H1 (cell line): ENCODE data around the gene TUBGCP2.
"Not testable (repeated sequence)": the region's sequence is repeated elsewhere in the genome, so short reads cannot be mapped to it uniquely, and the experiment has no call there.

Experiments used
- CTCF ChIP-seq, 3 experiments: IDR thresholded peaks; 1 replicate in 2 of 3; 2 replicates in 1 of 3; pipeline versions ENCODE4 v1.5.1 to v1.6.1; 2011; ENCODE audit warnings: low read length in 3 of 3, mild to moderate bottlenecking in 3 of 3, inconsistent platforms in 2 of 3, low read depth in 1 of 3, moderate library complexity in 1 of 3; ENCODE audit not compliant: insufficient read depth in 1 of 3; ENCODE audit errors: control extremely low read depth in 1 of 3
- EZH2 ChIP-seq: fragments of 200-600 bp; sonication (generic); IDR thresholded peaks from 2 replicates; pipeline ENCODE4 v1.7.1; 2012; ENCODE audit warnings: low read depth, mild to moderate bottlenecking, moderate library complexity, low read length, inconsistent platforms; ENCODE audit not compliant: severe bottlenecking

- not testable (repeated sequence) for TF ChIP-seq CTCF (IDR thresholded peaks at IDR 0.05; ENCODE audit: control extremely low read depth in 1 of 3, insufficient read depth in 1 of 3, low read depth in 1 of 3, low read length in 3 of 3); EZH2
Measured at GRCh38 chr10:133265052-133265451, 43.6 kb downstream of the TUBGCP2 start.
